CD8-positive, alpha-beta memory T cell (primary cell): ENCODE measurements around the gene PPP1R1B. TPM values are rescaled to one million over a fixed set of nuclear protein-coding genes. Genes with fewer than 3 reads are reported as not detected.

Source experiments
- CTCF ChIA-PET: fragments of 350-600 bp; sonication (Branson Sonifier 250); formaldehyde crosslinking; loops from one replicate; lab custom pipeline; 2021; ENCODE audit warnings: antibody characterized with exemption; lab: Charles Lee
- POLR2A ChIA-PET: fragments of 350-600 bp; sonication (Branson Sonifier 250); formaldehyde crosslinking; loops from one replicate; lab custom pipeline; 2021; ENCODE audit warnings: antibody characterized with exemption; lab: Charles Lee
- DNase-seq, 5 donors: peaks; one replicate each; pipeline versions ENCODE4 v3.0.0 to v3.0.0-alpha.2; 2020 to 2022; ENCODE audit warnings: mixed read lengths in 1 of 5
- H3K27ac ChIP-seq: one replicate; pipeline ENCODE4 v1.7.0; 2013; ENCODE audit warnings: low read depth, mild to moderate bottlenecking, low read length, moderate library complexity
- H3K27me3 ChIP-seq: 2 replicates; pipeline ENCODE4 v1.7.0; 2013; ENCODE audit warnings: low read length, mild to moderate bottlenecking; ENCODE audit not compliant: insufficient read depth, poor library complexity, severe bottlenecking
- H3K36me3 ChIP-seq: 2 replicates; pipeline ENCODE4 v1.7.0; 2013; ENCODE audit warnings: mild to moderate bottlenecking, low read length, moderate library complexity; ENCODE audit not compliant: insufficient read depth
- H3K4me1 ChIP-seq: 2 replicates; pipeline ENCODE4 v1.7.0; 2013; ENCODE audit warnings: mild to moderate bottlenecking, low read length, moderate library complexity; ENCODE audit not compliant: insufficient read depth
- H3K4me3 ChIP-seq: 2 replicates; pipeline ENCODE4 v1.7.0; 2013; ENCODE audit warnings: mild to moderate bottlenecking, low read length
- H3K9me3 ChIP-seq: 2 replicates; pipeline ENCODE4 v1.7.0; 2013; ENCODE audit warnings: mild to moderate bottlenecking, low read length
- H3K27ac Mint-ChIP-seq, 8 donors: one replicate each; pipeline ENCODE4 v1.8.0; 2020 to 2021; ENCODE audit warnings: mixed read lengths in 8 of 8, mild to moderate bottlenecking in 6 of 8, inconsistent platforms in 3 of 8, moderate library complexity in 3 of 8
- H3K27me3 Mint-ChIP-seq, 2 donors: one replicate each; pipeline ENCODE4 v1.8.0; 2020 to 2021; ENCODE audit warnings: mixed read lengths in 2 of 2, mild to moderate bottlenecking in 1 of 2, moderate library complexity in 1 of 2
- H3K36me3 Mint-ChIP-seq, 3 donors: one replicate each; pipeline ENCODE4 v1.8.0; 2020 to 2021; ENCODE audit warnings: mixed read lengths in 3 of 3, inconsistent platforms in 1 of 3, mild to moderate bottlenecking in 1 of 3
- H3K4me1 Mint-ChIP-seq, 3 donors: one replicate each; pipeline ENCODE4 v1.8.0; 2020 to 2021; ENCODE audit warnings: mixed read lengths in 3 of 3, inconsistent platforms in 1 of 3, mild to moderate bottlenecking in 1 of 3
- H3K4me3 Mint-ChIP-seq, 7 donors: one replicate each; pipeline ENCODE4 v1.8.0; 2020 to 2021; ENCODE audit warnings: mixed read lengths in 7 of 7, mild to moderate bottlenecking in 6 of 7, moderate library complexity in 4 of 7, inconsistent platforms in 2 of 7
- H3K9me3 Mint-ChIP-seq, 5 donors: one replicate each; pipeline ENCODE4 v1.8.0; 2020 to 2022; ENCODE audit warnings: mixed read lengths in 5 of 5, mild to moderate bottlenecking in 3 of 5, moderate library complexity in 2 of 5, inconsistent platforms in 1 of 5
- polyA plus RNA-seq: library from polyadenylated mRNA; unstranded; fragments of 300-500 nt; fragmentation: Illumina TruSeq; gene quantifications from one replicate; pipeline ENCODE4 v1.2.3, GENCODE V29; 2021
- total RNA-seq, 2 experiments: library from RNA; stranded (reverse); gene quantifications; one replicate each; pipeline ENCODE4 v1.2.3, GENCODE V29; 2021

The PPP1R1B gene
- total and polyA plus RNA-seq, 3 experiments from 2014 or later = not detected

- Mint-ChIP-seq H3K36me3 (no peaks in the 10 kb centered on the region), H3K27ac (no peak overlapping the region), H3K27me3 (peaks cover 24 to 46% of the 10 kb centered on the region in 2 donors), H3K4me1 (peaks cover 6 to 22% (median 9%) of the 10 kb centered on the region in 3 donors), H3K4me3 (peak overlapping the region in 1 of 7 donors; percentile 54), H3K9me3 (no peaks in the 10 kb centered on the region)
- Histone ChIP-seq H3K9me3 (no peaks in the 10 kb centered on the region), H3K36me3 (no peaks in the 10 kb centered on the region), H3K27me3 (peaks cover 23% of the 10 kb centered on the region), H3K27ac (no peak overlapping the region), H3K4me1 (peaks cover 17% of the 10 kb centered on the region), H3K4me3 (no peak overlapping the region)
- CTCF ChIA-PET = interaction anchor here (1.1 to 11.4 kb wide), 4 partner anchors 6 to 178 kb away, joined by 3 to 161 read pairs (median 4); partner anchors contain the start of gene STARD3
- no peak for DNase-seq
- POLR2A ChIA-PET = no interaction called here
Observed at GRCh38 chr17:39627712-39628516, 1.2 kb downstream of the PPP1R1B start.

- H3K4me3 Mint-ChIP-seq = no peak overlapping the region
- no peak for DNase-seq
- Histone ChIP-seq H3K27me3 (peaks cover 23% of the 10 kb centered on the region), H3K4me1 (peaks cover 9% of the 10 kb centered on the region), H3K4me3 (no peak overlapping the region), H3K9me3 (no peaks in the 10 kb centered on the region), H3K27ac (no peak overlapping the region), H3K36me3 (no peaks in the 10 kb centered on the region)
- peaks cover 0 to 12% (median 4%) of the 10 kb centered on the region in 3 donors for H3K4me1 Mint-ChIP-seq
- no peaks in the 10 kb centered on the region for H3K36me3 Mint-ChIP-seq
- no peaks in the 10 kb centered on the region for H3K9me3 Mint-ChIP-seq
- peaks cover 24 to 49% of the 10 kb centered on the region in 2 donors for H3K27me3 Mint-ChIP-seq
- H3K27ac Mint-ChIP-seq = no peak overlapping the region
- CTCF ChIA-PET = interaction anchor here (1.1 to 10.7 kb wide), 5 partner anchors 7 to 352 kb away, joined by 3 to 161 read pairs (median 3); partner anchors contain the start of genes PPP1R1B and PSMD3
- POLR2A ChIA-PET = no interaction called here
Observed at GRCh38 chr17:39628655-39629493, 2.1 kb downstream of the PPP1R1B start.

- H3K27me3 ChIP-seq = peaks cover 23% of the 10 kb centered on the region
Observed at GRCh38 chr17:39629494-39629880, 2.7 kb downstream of the PPP1R1B start.

GRCh38 chr17:39629898-39630297 lies 3.1 kb downstream of the PPP1R1B start:
- H3K4me1 Mint-ChIP-seq = peaks cover 5 to 16% (median 9%) of the 10 kb centered on the region in 3 donors
- H3K27me3 ChIP-seq = peaks cover 23% of the 10 kb centered on the region
- H3K9me3 Mint-ChIP-seq = no peaks in the 10 kb centered on the region
- no peak overlapping the region for H3K27ac Mint-ChIP-seq
- no peaks in the 10 kb centered on the region for H3K36me3 Mint-ChIP-seq
- DNase-seq = no peak
- no peak overlapping the region for H3K4me3 Mint-ChIP-seq
- peaks cover 24 to 49% of the 10 kb centered on the region in 2 donors for H3K27me3 Mint-ChIP-seq
- H3K27ac ChIP-seq = no peak overlapping the region
- ChIA-PET POLR2A (no interaction called here), CTCF (interaction anchor here (1.4 to 10.7 kb wide), 3 partner anchors 8 to 351 kb away, joined by 3 to 161 read pairs (median 3); partner anchors contain the start of genes PPP1R1B and PSMD3)
- peaks cover 9% of the 10 kb centered on the region for H3K4me1 ChIP-seq
- H3K36me3 ChIP-seq = no peaks in the 10 kb centered on the region
- no peak overlapping the region for H3K4me3 ChIP-seq
- no peaks in the 10 kb centered on the region for H3K9me3 ChIP-seq

More at GRCh38 chr17:39629494-39629880, 2.7 kb downstream of the PPP1R1B start:
- no peaks in the 10 kb centered on the region for H3K9me3 ChIP-seq
- H3K36me3 Mint-ChIP-seq = no peaks in the 10 kb centered on the region
- H3K4me1 Mint-ChIP-seq = peaks cover 3 to 15% (median 8%) of the 10 kb centered on the region in 3 donors
- H3K36me3 ChIP-seq = no peaks in the 10 kb centered on the region
- ChIA-PET CTCF (interaction anchor here (1.4 to 10.7 kb wide), 2 partner anchors 7 to 351 kb away, joined by 3 to 161 read pairs; partner anchors contain the start of genes PPP1R1B and PSMD3), POLR2A (no interaction called here)
- H3K4me3 Mint-ChIP-seq = no peak overlapping the region
- no peak overlapping the region for H3K27ac Mint-ChIP-seq
- H3K4me1 ChIP-seq = peaks cover 9% of the 10 kb centered on the region
- H3K4me3 ChIP-seq = no peak overlapping the region
- H3K27ac ChIP-seq = no peak overlapping the region
- peaks cover 24 to 49% of the 10 kb centered on the region in 2 donors for H3K27me3 Mint-ChIP-seq
- no peak for DNase-seq
- H3K9me3 Mint-ChIP-seq = no peaks in the 10 kb centered on the region

- no peaks in the 10 kb centered on the region for H3K36me3 ChIP-seq
- peaks cover 16 to 38% of the 10 kb centered on the region in 2 donors for H3K27me3 Mint-ChIP-seq
Observed at GRCh38 chr17:39631403-39631802, 4.7 kb downstream of the PPP1R1B start.

GRCh38 chr17:39632153-39632941 lies 5.6 kb downstream of the PPP1R1B start:
- peaks cover 7% of the 10 kb centered on the region for H3K27me3 ChIP-seq
- Mint-ChIP-seq H3K4me3 (no peak overlapping the region), H3K27ac (no peak overlapping the region), H3K27me3 (peaks cover 15 to 32% of the 10 kb centered on the region in 2 donors), H3K9me3 (no peaks in the 10 kb centered on the region), H3K4me1 (peaks cover 16 to 26% (median 17%) of the 10 kb centered on the region in 3 donors), H3K36me3 (peaks cover 0 to 2% (median 0%) of the 10 kb centered on the region in 3 donors)
- ChIA-PET CTCF (interaction anchor here (1.7 to 10.7 kb wide), 4 partner anchors 10 to 122 kb away, joined by 4 to 161 read pairs (median 16); partner anchors contain the start of gene PPP1R1B), POLR2A (no interaction called here)
- no peak overlapping the region for H3K4me3 ChIP-seq
- H3K36me3 ChIP-seq = no peaks in the 10 kb centered on the region
- H3K27ac ChIP-seq = no peak overlapping the region
- peaks cover 10% of the 10 kb centered on the region for H3K4me1 ChIP-seq
- no peak for DNase-seq
- H3K9me3 ChIP-seq = no peaks in the 10 kb centered on the region

More at GRCh38 chr17:39631403-39631802, 4.7 kb downstream of the PPP1R1B start:
- no peak overlapping the region for H3K4me3 Mint-ChIP-seq
- H3K4me1 Mint-ChIP-seq = peaks cover 11 to 24% (median 13%) of the 10 kb centered on the region in 3 donors
- Histone ChIP-seq H3K4me3 (no peak overlapping the region), H3K27ac (no peak overlapping the region), H3K27me3 (peaks cover 14% of the 10 kb centered on the region), H3K4me1 (peaks cover 14% of the 10 kb centered on the region), H3K9me3 (no peaks in the 10 kb centered on the region)
- H3K9me3 Mint-ChIP-seq = no peaks in the 10 kb centered on the region
- ChIA-PET CTCF (interaction anchor here (10.7 kb wide), 1 partner anchor 9 kb away, joined by 161 read pairs; the partner anchor contains the start of gene PPP1R1B), POLR2A (no interaction called here)
- H3K36me3 Mint-ChIP-seq = no peaks in the 10 kb centered on the region
- no peak for DNase-seq
- H3K27ac Mint-ChIP-seq = no peak overlapping the region

GRCh38 chr17:39633570-39634183 lies 6.9 kb downstream of the PPP1R1B start:
- Histone ChIP-seq H3K27me3 (no peaks in the 10 kb centered on the region), H3K9me3 (no peaks in the 10 kb centered on the region), H3K4me1 (peaks cover 22% of the 10 kb centered on the region), H3K36me3 (no peaks in the 10 kb centered on the region), H3K27ac (no peak overlapping the region), H3K4me3 (no peak overlapping the region)
- H3K27ac Mint-ChIP-seq = peak overlapping the region in 1 of 8 donors; percentile 19
- ChIA-PET POLR2A (no interaction called here), CTCF (interaction anchor here (0.9 to 10.7 kb wide), 7 partner anchors 11 to 347 kb away, joined by 3 to 161 read pairs (median 4); partner anchors contain the start of genes PPP1R1B and PSMD3)
- no peaks in the 10 kb centered on the region for H3K9me3 Mint-ChIP-seq
- no peak for DNase-seq
- peaks cover 29 to 39% (median 30%) of the 10 kb centered on the region in 3 donors for H3K4me1 Mint-ChIP-seq
- peak overlapping the region in 1 of 7 donors; percentile 70 for H3K4me3 Mint-ChIP-seq
- H3K36me3 Mint-ChIP-seq = peaks cover 0 to 8% (median 0%) of the 10 kb centered on the region in 3 donors
- peaks cover 5 to 24% of the 10 kb centered on the region in 2 donors for H3K27me3 Mint-ChIP-seq
